ENCODE results near the gene EEA1. TPM values are rescaled to one million over a fixed set of nuclear protein-coding genes. Genes with fewer than 3 reads are reported as not detected.

The EEA1 gene
- total RNA-seq, result 16.2 and 17.2 TPM in 2 replicates

DNA sequence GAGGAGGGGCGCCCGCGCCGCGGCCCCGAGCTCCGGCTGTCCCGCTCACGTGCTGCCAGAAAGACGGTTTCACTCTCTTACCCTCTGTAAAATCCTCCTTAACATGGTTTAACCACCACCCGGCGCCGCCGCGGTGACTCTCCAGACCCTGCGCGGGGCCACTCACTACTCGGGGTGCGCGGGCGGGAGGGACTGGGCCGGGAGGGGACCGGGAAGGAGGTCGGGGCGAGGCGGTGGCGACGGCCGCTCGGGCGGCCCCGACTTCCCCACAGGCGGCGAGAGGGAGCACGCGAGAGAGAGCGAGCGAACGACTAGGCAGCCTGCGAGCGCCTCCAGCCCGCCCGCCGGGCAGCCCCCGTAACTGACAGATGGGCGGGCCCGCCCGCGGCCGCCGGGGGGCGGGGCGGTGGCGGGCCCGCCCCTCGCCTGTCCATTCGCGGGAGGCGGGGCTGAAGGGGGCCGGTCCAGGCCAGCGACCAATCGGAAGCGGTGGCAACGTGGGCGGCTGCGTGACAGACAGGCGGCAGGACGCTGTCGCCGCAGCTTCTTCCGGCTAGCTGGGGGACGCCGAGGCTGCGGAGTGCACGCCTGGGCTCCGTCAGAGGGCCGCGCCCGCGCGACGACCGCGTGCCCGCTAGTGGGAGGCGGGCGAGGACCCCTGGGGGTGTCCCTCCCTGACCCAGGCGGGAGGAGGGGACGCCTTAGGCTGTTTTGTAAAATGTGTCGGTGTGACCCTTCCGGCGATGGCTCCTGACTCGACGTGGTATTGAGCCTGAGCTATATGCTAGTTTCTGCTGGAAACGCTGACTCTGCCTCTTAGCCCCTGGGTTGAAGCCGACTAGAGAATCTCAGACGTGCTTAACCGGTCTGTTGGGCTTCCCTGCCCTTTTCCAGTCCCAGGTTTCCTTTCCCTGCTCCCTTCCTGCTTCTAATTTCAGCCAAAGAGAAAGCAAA, at the start of gene EEA1:
Gene EEA1, minus strand, starts transcription at position 334 of the 954 bp plus-strand sequence. Its CDS starts 229 bp downstream, at position 105.

Other genes starting within 250 kb of the EEA1 start
- gene PLEKHG7, start 226.3 kb downstream of the EEA1 start, total RNA-seq, result not detected in 2 replicates

Measured in mammary microvascular endothelial cell (primary cell).